Spleen (tissue), 7 donors: ENCODE measurements around the gene EEF1AKMT4.
A peak's percentile ranks its signal among the peaks of the same experiment; 100 is the strongest.

ENCODE experiments used
- CTCF ChIP-seq, 11 experiments: fragments of 200-600 bp in 7 of 11; fragments of 450-650 bp in 4 of 11; sonication (generic) in 4 of 11; IDR thresholded peaks in 8 of 11; conservative IDR thresholded peaks in 3 of 11; 1 replicate in 7 of 11; 2 replicates in 4 of 11; pipeline versions ENCODE4 v1.4.0 to v1.8.0; 2016 to 2021; ENCODE audit warnings: antibody characterized with exemption in 11 of 11, inconsistent platforms in 4 of 11, mild to moderate bottlenecking in 1 of 11
- POLR2A ChIP-seq, 3 donors: fragments of 450-650 bp; IDR thresholded peaks; one replicate each; pipeline ENCODE4 v1.5.1; 2017; ENCODE audit warnings: antibody characterized with exemption in 3 of 3, mild to moderate bottlenecking in 1 of 3
- POLR2AphosphoS5 ChIP-seq, 3 donors: sonication (generic); formaldehyde crosslinking; IDR thresholded peaks; one replicate each; pipeline ENCODE4 v1.5.1; 2017; ENCODE audit warnings: antibody characterized with exemption in 3 of 3
- donor health status: DM: no; HTN: no; CAD: no; lungs with moderate emphysema.
- donor health status: DM: no; HTN: no; CAD: no.
- donor health status: DM: no; HTN: no; CAD: no.

DNA sequence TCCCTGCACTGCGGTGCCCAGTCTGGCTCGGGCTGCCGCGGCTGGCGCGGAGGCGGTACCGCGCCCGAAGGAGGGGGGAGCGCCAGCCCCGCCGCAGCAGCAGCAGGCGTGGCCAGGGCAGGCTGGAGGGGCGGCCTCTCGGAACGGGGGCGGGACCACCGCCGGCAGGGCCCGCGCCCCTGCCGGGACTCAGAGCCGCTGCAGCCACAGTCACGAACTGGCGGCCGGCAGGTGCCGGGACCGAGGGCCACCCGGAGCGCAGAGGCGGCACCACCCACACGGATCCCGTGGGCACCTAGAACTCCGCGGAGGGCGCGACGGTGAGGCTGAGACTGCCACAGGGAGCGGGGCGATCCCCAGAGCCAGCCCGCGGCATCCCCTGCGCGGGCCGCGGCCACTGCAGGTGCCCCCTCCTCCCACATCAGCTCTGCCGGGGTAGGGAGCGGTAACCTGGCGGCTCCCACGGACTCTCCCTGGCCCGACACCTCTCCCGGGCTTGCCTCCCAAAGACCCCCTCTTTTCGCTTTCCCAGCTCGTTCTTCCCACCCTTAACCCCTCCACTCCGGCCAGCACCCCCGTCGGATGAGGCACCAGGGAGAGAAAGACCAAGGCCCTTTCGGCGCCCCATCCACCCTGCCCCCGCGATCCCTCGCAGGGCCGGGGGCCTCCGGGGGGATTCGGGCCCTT lies 19.9 kb upstream of the EEF1AKMT4 start, which contains the start of gene VWA5B2:
- peak in 9 of 11 experiments; percentile 5 to 60 (median 42) for TF ChIP-seq CTCF (IDR thresholded peaks at IDR 0.05 in 8 of 11, conservative IDR thresholded peaks at IDR 0.05 in 3 of 11)
- no peak for TF ChIP-seq POLR2A (IDR thresholded peaks at IDR 0.05)
- peak in 2 of 3 donors; percentile 30 to 37 for TF ChIP-seq POLR2AphosphoS5 (IDR thresholded peaks at IDR 0.05)
